ENCODE data around the gene MOV10. TPM values are rescaled to one million over a fixed set of nuclear protein-coding genes. Genes with fewer than 3 reads are reported as not detected.

The MOV10 gene
- total and polyA plus RNA-seq, 2 of the 13 experiments (the other 11 are each of a cell fraction or from before 2014, with no cell fraction given): 56.4 to 58.2 TPM

GRCh38 chr1:112700290-112701226, 26.1 kb downstream of the MOV10 start (continued):
- TF ChIP-seq, protein P1, sequence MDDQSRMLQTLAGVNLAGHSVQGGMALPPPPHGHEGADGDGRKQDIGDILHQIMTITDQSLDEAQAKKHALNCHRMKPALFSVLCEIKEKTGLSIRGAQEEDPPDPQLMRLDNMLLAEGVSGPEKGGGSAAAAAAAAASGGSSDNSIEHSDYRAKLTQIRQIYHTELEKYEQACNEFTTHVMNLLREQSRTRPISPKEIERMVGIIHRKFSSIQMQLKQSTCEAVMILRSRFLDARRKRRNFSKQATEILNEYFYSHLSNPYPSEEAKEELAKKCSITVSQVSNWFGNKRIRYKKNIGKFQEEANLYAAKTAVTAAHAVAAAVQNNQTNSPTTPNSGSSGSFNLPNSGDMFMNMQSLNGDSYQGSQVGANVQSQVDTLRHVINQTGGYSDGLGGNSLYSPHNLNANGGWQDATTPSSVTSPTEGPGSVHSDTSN (CRISPR knock-in tag; IDR thresholded peaks at IDR 0.05; ENCODE audit: borderline replicate concordance): no peak
- TF ChIP-seq SMARCC2 (IDR thresholded peaks at IDR 0.05) (no peak), HOXA7 (CRISPR knock-in tag; IDR thresholded peaks at IDR 0.05) (no peak), RBM22 (optimal IDR thresholded peaks at IDR 0.05; ENCODE audit: low read length) (peak; percentile 26), ZNF883 (CRISPR knock-in tag; IDR thresholded peaks at IDR 0.05; ENCODE audit: not compliant biosample characterization) (peak; percentile 15), ZNF615 (CRISPR knock-in tag; IDR thresholded peaks at IDR 0.05; ENCODE audit: borderline replicate concordance) (0 out of 2 replicates have a peak, but pooled peaks have one; percentile 73), ESRRA (CRISPR knock-in tag; IDR thresholded peaks at IDR 0.05; ENCODE audit: low read depth) (0 out of 2 replicates have a peak, but pooled peaks have one; percentile 19), ATF7 (IDR thresholded peaks at IDR 0.05) (peak; percentile 89), ATF7 (CRISPR knock-in tag; IDR thresholded peaks at IDR 0.05) (peak; percentile 97), ETV5 (CRISPR knock-in tag; IDR thresholded peaks at IDR 0.05; ENCODE audit: borderline replicate concordance) (peak; percentile 29; the same call in 1 of the 2 replicates), TBX2 (CRISPR knock-in tag; IDR thresholded peaks at IDR 0.05; ENCODE audit: borderline replicate concordance) (no peak; the same call in 1 of the 2 replicates), CHD2 (IDR thresholded peaks at IDR 0.05; ENCODE audit: low read depth, low read length) (no peak), ZNF333 (CRISPR knock-in tag; IDR thresholded peaks at IDR 0.05; ENCODE audit: borderline replicate concordance) (0 out of 2 replicates have a peak, but pooled peaks have one; percentile 59), SIX1 (CRISPR knock-in tag; IDR thresholded peaks at IDR 0.05; ENCODE audit: borderline replicate concordance) (no peak)
- TF ChIP-seq, protein P2, sequence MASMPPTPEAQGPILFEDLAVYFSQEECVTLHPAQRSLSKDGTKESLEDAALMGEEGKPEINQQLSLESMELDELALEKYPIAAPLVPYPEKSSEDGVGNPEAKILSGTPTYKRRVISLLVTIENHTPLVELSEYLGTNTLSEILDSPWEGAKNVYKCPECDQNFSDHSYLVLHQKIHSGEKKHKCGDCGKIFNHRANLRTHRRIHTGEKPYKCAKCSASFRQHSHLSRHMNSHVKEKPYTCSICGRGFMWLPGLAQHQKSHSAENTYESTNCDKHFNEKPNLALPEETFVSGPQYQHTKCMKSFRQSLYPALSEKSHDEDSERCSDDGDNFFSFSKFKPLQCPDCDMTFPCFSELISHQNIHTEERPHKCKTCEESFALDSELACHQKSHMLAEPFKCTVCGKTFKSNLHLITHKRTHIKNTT (CRISPR knock-in tag; IDR thresholded peaks at IDR 0.05): no peak
- TF ChIP-seq, protein P3, sequence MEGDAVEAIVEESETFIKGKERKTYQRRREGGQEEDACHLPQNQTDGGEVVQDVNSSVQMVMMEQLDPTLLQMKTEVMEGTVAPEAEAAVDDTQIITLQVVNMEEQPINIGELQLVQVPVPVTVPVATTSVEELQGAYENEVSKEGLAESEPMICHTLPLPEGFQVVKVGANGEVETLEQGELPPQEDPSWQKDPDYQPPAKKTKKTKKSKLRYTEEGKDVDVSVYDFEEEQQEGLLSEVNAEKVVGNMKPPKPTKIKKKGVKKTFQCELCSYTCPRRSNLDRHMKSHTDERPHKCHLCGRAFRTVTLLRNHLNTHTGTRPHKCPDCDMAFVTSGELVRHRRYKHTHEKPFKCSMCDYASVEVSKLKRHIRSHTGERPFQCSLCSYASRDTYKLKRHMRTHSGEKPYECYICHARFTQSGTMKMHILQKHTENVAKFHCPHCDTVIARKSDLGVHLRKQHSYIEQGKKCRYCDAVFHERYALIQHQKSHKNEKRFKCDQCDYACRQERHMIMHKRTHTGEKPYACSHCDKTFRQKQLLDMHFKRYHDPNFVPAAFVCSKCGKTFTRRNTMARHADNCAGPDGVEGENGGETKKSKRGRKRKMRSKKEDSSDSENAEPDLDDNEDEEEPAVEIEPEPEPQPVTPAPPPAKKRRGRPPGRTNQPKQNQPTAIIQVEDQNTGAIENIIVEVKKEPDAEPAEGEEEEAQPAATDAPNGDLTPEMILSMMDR (CRISPR knock-in tag; IDR thresholded peaks at IDR 0.05): peak; percentile 38
- TF ChIP-seq, protein P4, sequence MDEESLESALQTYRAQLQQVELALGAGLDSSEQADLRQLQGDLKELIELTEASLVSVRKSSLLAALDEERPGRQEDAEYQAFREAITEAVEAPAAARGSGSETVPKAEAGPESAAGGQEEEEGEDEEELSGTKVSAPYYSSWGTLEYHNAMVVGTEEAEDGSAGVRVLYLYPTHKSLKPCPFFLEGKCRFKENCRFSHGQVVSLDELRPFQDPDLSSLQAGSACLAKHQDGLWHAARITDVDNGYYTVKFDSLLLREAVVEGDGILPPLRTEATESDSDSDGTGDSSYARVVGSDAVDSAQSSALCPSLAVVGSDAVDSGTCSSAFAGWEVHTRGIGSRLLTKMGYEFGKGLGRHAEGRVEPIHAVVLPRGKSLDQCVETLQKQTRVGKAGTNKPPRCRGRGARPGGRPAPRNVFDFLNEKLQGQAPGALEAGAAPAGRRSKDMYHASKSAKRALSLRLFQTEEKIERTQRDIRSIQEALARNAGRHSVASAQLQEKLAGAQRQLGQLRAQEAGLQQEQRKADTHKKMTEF (CRISPR knock-in tag; IDR thresholded peaks at IDR 0.05): peak; percentile 59; the same call in 1 of the 2 replicates
- TF ChIP-seq, protein P5, sequence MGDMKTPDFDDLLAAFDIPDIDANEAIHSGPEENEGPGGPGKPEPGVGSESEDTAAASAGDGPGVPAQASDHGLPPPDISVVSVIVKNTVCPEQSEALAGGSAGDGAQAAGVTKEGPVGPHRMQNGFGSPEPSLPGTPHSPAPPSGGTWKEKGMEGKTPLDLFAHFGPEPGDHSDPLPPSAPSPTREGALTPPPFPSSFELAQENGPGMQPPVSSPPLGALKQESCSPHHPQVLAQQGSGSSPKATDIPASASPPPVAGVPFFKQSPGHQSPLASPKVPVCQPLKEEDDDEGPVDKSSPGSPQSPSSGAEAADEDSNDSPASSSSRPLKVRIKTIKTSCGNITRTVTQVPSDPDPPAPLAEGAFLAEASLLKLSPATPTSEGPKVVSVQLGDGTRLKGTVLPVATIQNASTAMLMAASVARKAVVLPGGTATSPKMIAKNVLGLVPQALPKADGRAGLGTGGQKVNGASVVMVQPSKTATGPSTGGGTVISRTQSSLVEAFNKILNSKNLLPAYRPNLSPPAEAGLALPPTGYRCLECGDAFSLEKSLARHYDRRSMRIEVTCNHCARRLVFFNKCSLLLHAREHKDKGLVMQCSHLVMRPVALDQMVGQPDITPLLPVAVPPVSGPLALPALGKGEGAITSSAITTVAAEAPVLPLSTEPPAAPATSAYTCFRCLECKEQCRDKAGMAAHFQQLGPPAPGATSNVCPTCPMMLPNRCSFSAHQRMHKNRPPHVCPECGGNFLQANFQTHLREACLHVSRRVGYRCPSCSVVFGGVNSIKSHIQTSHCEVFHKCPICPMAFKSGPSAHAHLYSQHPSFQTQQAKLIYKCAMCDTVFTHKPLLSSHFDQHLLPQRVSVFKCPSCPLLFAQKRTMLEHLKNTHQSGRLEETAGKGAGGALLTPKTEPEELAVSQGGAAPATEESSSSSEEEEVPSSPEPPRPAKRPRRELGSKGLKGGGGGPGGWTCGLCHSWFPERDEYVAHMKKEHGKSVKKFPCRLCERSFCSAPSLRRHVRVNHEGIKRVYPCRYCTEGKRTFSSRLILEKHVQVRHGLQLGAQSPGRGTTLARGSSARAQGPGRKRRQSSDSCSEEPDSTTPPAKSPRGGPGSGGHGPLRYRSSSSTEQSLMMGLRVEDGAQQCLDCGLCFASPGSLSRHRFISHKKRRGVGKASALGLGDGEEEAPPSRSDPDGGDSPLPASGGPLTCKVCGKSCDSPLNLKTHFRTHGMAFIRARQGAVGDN (CRISPR knock-in tag; IDR thresholded peaks at IDR 0.05): peak; percentile 75
